H1 (cell line): Measurements from ENCODE around the gene GPBP1L1. TPM values are rescaled to one million over a fixed set of nuclear protein-coding genes. Genes with fewer than 3 reads are reported as not detected.

Source experiments
- CTCF ChIA-PET: fragments of 300-600 bp; sonication (Branson Sonifier 250); formaldehyde crosslinking; loops from one replicate; lab custom pipeline; 2021; ENCODE audit not compliant: partially characterized antibody; lab: Charles Lee
- POLR2A ChIA-PET: fragments of 300-600 bp; sonication (Branson Sonifier 250); formaldehyde crosslinking; loops from one replicate; lab custom pipeline; 2021; ENCODE audit warnings: inconsistent platforms; ENCODE audit not compliant: partially characterized antibody; lab: Charles Lee
- DNase-seq, 2 experiments: peaks; one replicate each; pipeline versions ENCODE4 v3.0.0 to v3.0.0-alpha.2; 2010 to 2022; ENCODE audit warnings: low spot score in 2 of 2, low read depth in 1 of 2, mixed read lengths in 1 of 2
- FAIRE-seq: peaks from 2 replicates; lab custom pipeline; 2011; peaks lifted over from hg19 to GRCh38; lab: Jason Lieb, UNC
- H2AFZ ChIP-seq: 2 replicates; pipeline ENCODE4 v1.8.1; 2012; ENCODE audit warnings: low read length, inconsistent platforms
- H2AK5ac ChIP-seq: 2 replicates; pipeline ENCODE4 v1.6.1; 2013; ENCODE audit warnings: low read depth, low read length
- H2BK120ac ChIP-seq: replicated peaks from 2 replicates; pipeline ENCODE3; 2013; ENCODE audit warnings: low read depth, low read length, inconsistent platforms
- H2BK12ac ChIP-seq: 2 replicates; pipeline ENCODE4 v1.6.1; 2013; ENCODE audit warnings: low read depth, low read length
- H2BK15ac ChIP-seq: 2 replicates; pipeline ENCODE4 v1.6.1; 2013; ENCODE audit warnings: low read length
- H2BK20ac ChIP-seq: 2 replicates; pipeline ENCODE4 v1.6.1; 2013; ENCODE audit warnings: low read length
- H2BK5ac ChIP-seq: 2 replicates; pipeline ENCODE4 v1.6.1; 2013; ENCODE audit warnings: low read depth, low read length
- H3K14ac ChIP-seq: 2 replicates; pipeline ENCODE4 v1.6.1; 2013; ENCODE audit warnings: inconsistent platforms; ENCODE audit not compliant: insufficient read length
- H3K18ac ChIP-seq: 2 replicates; pipeline ENCODE4 v1.6.1; 2013; ENCODE audit warnings: low read length; ENCODE audit errors: extremely low read depth
- H3K23ac ChIP-seq: 2 replicates; pipeline ENCODE4 v1.6.1; 2013; ENCODE audit warnings: inconsistent platforms; ENCODE audit not compliant: insufficient read length
- H3K23me2 ChIP-seq: 2 replicates; pipeline ENCODE4 v1.6.1; 2013; ENCODE audit warnings: low read depth, low read length
- H3K27ac ChIP-seq: 2 replicates; pipeline ENCODE4 v1.6.1; 2011; ENCODE audit warnings: low read depth, low read length, inconsistent platforms
- H3K27me3 ChIP-seq, 4 experiments: replicated peaks in 1 of 4; 1 replicate in 1 of 4; 2 replicates in 3 of 4; pipeline versions ENCODE4 v1.6.1 to v1.8.1; 2011 to 2013; ENCODE audit warnings: low read length in 3 of 4, mild to moderate bottlenecking in 3 of 4, inconsistent platforms in 2 of 4, mixed read lengths in 2 of 4, moderate library complexity in 1 of 4; ENCODE audit not compliant: control insufficient read depth in 3 of 4, insufficient read depth in 3 of 4; ENCODE audit errors: extremely low read depth in 1 of 4
- H3K36me3 ChIP-seq, 4 experiments: 2 replicates each; pipeline versions ENCODE4 v1.6.1 to v1.8.1; 2011 to 2013; ENCODE audit warnings: mild to moderate bottlenecking in 4 of 4, low read length in 3 of 4, moderate library complexity in 2 of 4, control low read depth in 1 of 4, inconsistent platforms in 1 of 4; ENCODE audit not compliant: insufficient read depth in 4 of 4, control insufficient read depth in 2 of 4
- H3K4ac ChIP-seq: replicated peaks from 2 replicates; pipeline ENCODE3; 2013; ENCODE audit warnings: low read length, low read depth, mixed read lengths, inconsistent platforms; ENCODE audit not compliant: insufficient read length
- H3K4me1 ChIP-seq, 4 experiments: replicated peaks in 1 of 4; 1 replicate in 1 of 4; 2 replicates in 3 of 4; pipeline versions ENCODE4 v1.6.1 to v1.8.1; 2011 to 2013; ENCODE audit warnings: low read length in 3 of 4, inconsistent platforms in 2 of 4, mixed read lengths in 1 of 4; ENCODE audit not compliant: insufficient read depth in 4 of 4, control insufficient read depth in 3 of 4
- H3K4me2 ChIP-seq, 2 experiments: 2 replicates each; pipeline versions ENCODE4 v1.6.1 to v1.8.1; 2011 to 2013; ENCODE audit warnings: low read depth in 2 of 2, low read length in 2 of 2, control low read depth in 1 of 2, inconsistent platforms in 1 of 2, mild to moderate bottlenecking in 1 of 2; ENCODE audit not compliant: insufficient read depth in 1 of 2
- H3K4me3 ChIP-seq, 4 experiments: fragments of 200-600, 300-600 bp in 1 of 4; sonication (generic), shearing (Covaris generic), sonication (Bioruptor Twin) in 1 of 4; 2 replicates each; pipeline versions ENCODE4 v1.5.1 to v1.8.1; 2011 to 2016; ENCODE audit warnings: low read length in 4 of 4, low read depth in 3 of 4, control low read depth in 2 of 4, inconsistent platforms in 2 of 4, mild to moderate bottlenecking in 2 of 4, mixed read lengths in 1 of 4, moderate library complexity in 1 of 4; ENCODE audit not compliant: insufficient read depth in 2 of 4; ENCODE audit errors: extremely low read depth in 1 of 4
- H3K56ac ChIP-seq: replicated peaks from 2 replicates; pipeline ENCODE3; 2013; ENCODE audit warnings: low read depth, mild to moderate bottlenecking, mixed read lengths, low read length, inconsistent platforms; ENCODE audit not compliant: insufficient read length
- H3K79me1 ChIP-seq: 2 replicates; pipeline ENCODE4 v1.6.1; 2013; ENCODE audit warnings: low read depth, low read length, control low read depth
- H3K79me2 ChIP-seq, 2 experiments: 2 replicates each; pipeline versions ENCODE4 v1.6.1 to v1.8.1; 2012 to 2013; ENCODE audit warnings: low read length in 2 of 2, mild to moderate bottlenecking in 2 of 2, inconsistent platforms in 1 of 2; ENCODE audit not compliant: insufficient read depth in 2 of 2, control insufficient read depth in 1 of 2
- H3K9ac ChIP-seq, 4 experiments: replicated peaks in 1 of 4; 1 replicate in 1 of 4; 2 replicates in 3 of 4; pipeline versions ENCODE4 v1.6.1 to v1.8.1; 2011 to 2013; ENCODE audit warnings: low read depth in 3 of 4, low read length in 3 of 4, control low read depth in 2 of 4, mild to moderate bottlenecking in 2 of 4, moderate library complexity in 2 of 4, inconsistent platforms in 1 of 4; ENCODE audit errors: extremely low read depth in 1 of 4
- H3K9me3 ChIP-seq, 2 experiments: 2 replicates each; pipeline versions ENCODE4 v1.6.1 to v1.8.1; 2012 to 2013; ENCODE audit warnings: mild to moderate bottlenecking in 2 of 2, moderate library complexity in 2 of 2, control low read depth in 1 of 2, inconsistent platforms in 1 of 2, low read depth in 1 of 2, low read length in 1 of 2, mixed read lengths in 1 of 2; ENCODE audit not compliant: insufficient read depth in 2 of 2
- H4K20me1 ChIP-seq, 2 experiments: replicated peaks in 1 of 2; 2 replicates each; pipeline versions ENCODE3 to v1.8.1; 2011 to 2013; ENCODE audit warnings: inconsistent platforms in 2 of 2, low read length in 2 of 2, mild to moderate bottlenecking in 1 of 2; ENCODE audit not compliant: insufficient read depth in 2 of 2, control insufficient read depth in 1 of 2
- H4K5ac ChIP-seq: 2 replicates; pipeline ENCODE4 v1.6.1; 2013; ENCODE audit warnings: low read length, low read depth, mixed read lengths, inconsistent platforms; ENCODE audit not compliant: insufficient read length
- H4K8ac ChIP-seq: 2 replicates; pipeline ENCODE4 v1.8.0; 2013; ENCODE audit warnings: mild to moderate bottlenecking, moderate library complexity, low read length, inconsistent platforms; ENCODE audit not compliant: insufficient read depth; ENCODE audit errors: extremely low read depth
- H4K91ac ChIP-seq: replicated peaks from 2 replicates; pipeline ENCODE3; 2013; ENCODE audit warnings: low read length, mixed read lengths, inconsistent platforms; ENCODE audit not compliant: insufficient read length
- BACH1 ChIP-seq: IDR thresholded peaks from 2 replicates; pipeline ENCODE4 v1.6.1; 2012; ENCODE audit warnings: low read length, improper control_type of control experiment
- JUN ChIP-seq: IDR thresholded peaks from 2 replicates; pipeline ENCODE4 v1.6.1; 2011; ENCODE audit warnings: low read depth, mild to moderate bottlenecking, improper control_type of control experiment, low read length
- KDM5A ChIP-seq: fragments of 200-600 bp; IDR thresholded peaks from 2 replicates; pipeline ENCODE4 v1.7.1; 2012; ENCODE audit warnings: mild to moderate bottlenecking, low read length, inconsistent platforms, mixed read lengths
- NRF1 ChIP-seq: IDR thresholded peaks from 2 replicates; pipeline ENCODE4 v1.6.1; 2011; ENCODE audit warnings: mild to moderate bottlenecking, low read depth, low read length, improper control_type of control experiment
- POLR2A ChIP-seq, 2 experiments: IDR thresholded peaks; 1 replicate in 1 of 2; 2 replicates in 1 of 2; pipeline ENCODE4 v1.6.1; 2011; ENCODE audit warnings: low read depth in 2 of 2, low read length in 2 of 2, mild to moderate bottlenecking in 2 of 2; ENCODE audit errors: control extremely low read depth in 1 of 2
- RFX5 ChIP-seq: IDR thresholded peaks from 2 replicates; pipeline ENCODE4 v1.6.1; 2011; ENCODE audit warnings: low read depth, low read length, improper control_type of control experiment, borderline replicate concordance
- SIRT6 ChIP-seq: IDR thresholded peaks from one replicate; pipeline ENCODE4 v1.7.1; 2012; ENCODE audit warnings: low read length, inconsistent platforms
- TAF1 ChIP-seq: IDR thresholded peaks from 2 replicates; pipeline ENCODE4 v1.6.1; 2011; ENCODE audit warnings: mild to moderate bottlenecking, low read depth, low read length
- YY1 ChIP-seq: IDR thresholded peaks from 2 replicates; pipeline ENCODE4 v1.6.1; 2011; ENCODE audit warnings: low read depth, mild to moderate bottlenecking, low read length
- WGBS, 2 experiments: shearing (Covaris generic) in 1 of 2; methylation state at CpG; one replicate each; pipeline versions ENCODE4 v1.1.6 to v1.1.7; 2013 to 2015; ENCODE audit warnings: low lambda C conversion rate in 2 of 2, mixed read lengths in 2 of 2, inconsistent platforms in 1 of 2, low coverage in 1 of 2, missing lambda C conversion rate in 1 of 2; ENCODE audit not compliant: insufficient replicate concordance in 2 of 2, insufficient coverage in 1 of 2, insufficient read length in 1 of 2; ENCODE audit errors: extremely low coverage in 1 of 2, missing lambda C conversion rate in 1 of 2; 5-methylcytosine and 5-hydroxymethylcytosine counted together
- polyA plus RNA-seq, 7 experiments: library from polyadenylated mRNA; depleted of rRNA in 3 of 7; stranded (reverse) in 5 of 7; unstranded in 2 of 7; fragments of >200 nt in 5 of 7; fragments of 200-250 nt in 2 of 7; gene quantifications; 1 replicate in 5 of 7; 2 replicates in 1 of 7; 4 replicates in 1 of 7; pipeline versions ENCODE4 v1.2.1 to v1.2.3, GENCODE V29; 2011 to 2013; ENCODE audit warnings: missing spikeins in 2 of 7, mixed read lengths in 2 of 7
- total RNA-seq: library from RNA; stranded (reverse); fragmentation: NEBNext Ultra II Directional; extraction: Animal tissue kit (Norgen Biotek cat#: 25700); gene quantifications from 2 replicates; pipeline ENCODE4 v1.2.1, GENCODE V29; 2021
- TF ChIP-seq, protein P1 (sequence below): IDR thresholded peaks from 2 replicates; pipeline ENCODE4 v1.6.1; 2012; ENCODE audit warnings: inconsistent platforms

Gene GPBP1L1
- total and polyA plus RNA-seq, 2 of the 8 experiments (the other 6 are each of a cell fraction or from before 2014, with no cell fraction given), result 70.1 to 119 TPM

- H3K4me2 ChIP-seq, result no peak overlapping the region
- no peak overlapping the region for H2BK120ac ChIP-seq
- no peak overlapping the region for H4K91ac ChIP-seq
- H3K4me3 ChIP-seq, result no peak overlapping the region
- FAIRE-seq (no peak), DNase-seq (no peak)
- H3K14ac ChIP-seq, result no peak overlapping the region
- 90% methylated on average over 1 of the region's 1 CpG; no CpG with 5 or more reads in 1 of the 2 experiments for WGBS, 2 experiments
- H2BK12ac ChIP-seq, result no peak overlapping the region
- H4K20me1 ChIP-seq, result peaks cover 51 to 54% of the 10 kb centered on the region in 2 experiments
- no peak overlapping the region for H2BK20ac ChIP-seq
- H3K9me3 ChIP-seq, result no peaks in the 10 kb centered on the region
- H3K23me2 ChIP-seq, result peaks cover 9% of the 10 kb centered on the region; the same call in 1 of the 2 replicates
- POLR2A ChIA-PET, result interaction anchor here (0.9 to 13.7 kb wide), 13 partner anchors 10 to 770 kb away, joined by 3 to 181 read pairs (median 4); partner anchors contain the start of gene PRDX1
- peaks cover 82 to 99% of the 10 kb centered on the region in 2 experiments for H3K79me2 ChIP-seq
- CTCF ChIA-PET, result interaction anchor here (0.6 to 1.4 kb wide), 2 partner anchors 19 to 77 kb away, joined by 3 to 6 read pairs; no protein-coding TSS in a partner anchor
- no peak overlapping the region for H2AFZ ChIP-seq
- no peak overlapping the region for H3K9ac ChIP-seq
- H3K18ac ChIP-seq, result no peak overlapping the region
- H3K36me3 ChIP-seq, result peaks cover 25 to 58% (median 38%) of the 10 kb centered on the region in 4 experiments
- no peak overlapping the region for H2BK15ac ChIP-seq
- H4K5ac ChIP-seq, result no peak overlapping the region
- TF ChIP-seq, protein P1, sequence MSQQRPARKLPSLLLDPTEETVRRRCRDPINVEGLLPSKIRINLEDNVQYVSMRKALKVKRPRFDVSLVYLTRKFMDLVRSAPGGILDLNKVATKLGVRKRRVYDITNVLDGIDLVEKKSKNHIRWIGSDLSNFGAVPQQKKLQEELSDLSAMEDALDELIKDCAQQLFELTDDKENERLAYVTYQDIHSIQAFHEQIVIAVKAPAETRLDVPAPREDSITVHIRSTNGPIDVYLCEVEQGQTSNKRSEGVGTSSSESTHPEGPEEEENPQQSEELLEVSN, result no peak
- TF ChIP-seq NRF1 (no peak), BACH1 (no peak), RFX5 (no peak), SIRT6 (no peak), YY1 (no peak), KDM5A (no peak), JUN (no peak), POLR2A (IDR thresholded peaks at IDR 0.05; ENCODE audit: control extremely low read depth in 1 of 2, low read depth in 2 of 2, low read length in 2 of 2) (no peak), TAF1 (no peak)
- H3K27me3 ChIP-seq, result no peaks in the 10 kb centered on the region
- H2AK5ac ChIP-seq, result no peak overlapping the region
- no peak overlapping the region for H3K4ac ChIP-seq
- H3K4me1 ChIP-seq, result peaks cover 0 to 12% (median 1%) of the 10 kb centered on the region in 4 experiments; a peak in 4 of 7 replicates
- peaks cover 5% of the 10 kb centered on the region; the same call in 1 of the 2 replicates for H3K79me1 ChIP-seq
- no peak overlapping the region for H3K23ac ChIP-seq
- no peak overlapping the region for H4K8ac ChIP-seq
- H2BK5ac ChIP-seq, result no peak overlapping the region
- no peak overlapping the region for H3K56ac ChIP-seq
- no peak overlapping the region for H3K27ac ChIP-seq
Observed at GRCh38 chr1:45589861-45590260, 96.5 kb downstream of the GPBP1L1 start.
